SK-N-SH (cell line): ENCODE data around the gene CNTNAP2. TPM values are rescaled to one million over a fixed set of nuclear protein-coding genes. Genes with fewer than 3 reads are reported as not detected.
A peak's percentile ranks its signal among the peaks of the same experiment; 100 is the strongest.

Source experiments
- ELF1 ChIP-seq: IDR thresholded peaks from 2 replicates; pipeline ENCODE4 v1.4.0; 2012
- EP300 ChIP-seq, 2 experiments: IDR thresholded peaks; 2 replicates each; pipeline versions ENCODE4 v1.4.0 to v1.6.1; 2012; ENCODE audit warnings: borderline replicate concordance in 1 of 2, low read depth in 1 of 2, low read length in 1 of 2
- EZH2phosphoT487 ChIP-seq: fragments of 200-600 bp; sonication (generic); IDR thresholded peaks from 2 replicates; pipeline ENCODE4 v1.6.1; 2017; ENCODE audit warnings: low read depth, mixed run types, mild to moderate bottlenecking, antibody characterized with exemption, moderate library complexity, borderline replicate concordance
- FOSL2 ChIP-seq: IDR thresholded peaks from 2 replicates; pipeline ENCODE4 v1.4.0; 2012; ENCODE audit warnings: low read depth, mild to moderate bottlenecking, moderate library complexity, borderline replicate concordance
- FOXM1 ChIP-seq: IDR thresholded peaks from 2 replicates; pipeline ENCODE4 v1.4.0; 2012; ENCODE audit warnings: low read depth, mild to moderate bottlenecking
- GABPA ChIP-seq: IDR thresholded peaks from 2 replicates; pipeline ENCODE4 v1.4.0; 2012; ENCODE audit warnings: low read depth, mild to moderate bottlenecking
- MEF2A ChIP-seq: IDR thresholded peaks from 2 replicates; pipeline ENCODE4 v1.4.0; 2012; ENCODE audit warnings: low read depth, borderline replicate concordance
- NFIC ChIP-seq: IDR thresholded peaks from 2 replicates; pipeline ENCODE4 v1.4.0; 2012; ENCODE audit warnings: borderline replicate concordance
- NRF1 ChIP-seq: IDR thresholded peaks from 2 replicates; pipeline ENCODE4 v1.6.1; 2012; ENCODE audit warnings: low read depth, mild to moderate bottlenecking, low read length
- PBX3 ChIP-seq: IDR thresholded peaks from 2 replicates; pipeline ENCODE4; 2012
- POLR2AphosphoS5 ChIP-seq: IDR thresholded peaks from 2 replicates; pipeline ENCODE4 v1.6.1; 2012; ENCODE audit warnings: low read depth, low read length
- RAD21 ChIP-seq: IDR thresholded peaks from 2 replicates; pipeline ENCODE4 v1.6.1; 2012; ENCODE audit warnings: mild to moderate bottlenecking, low read length
- RFX5 ChIP-seq: IDR thresholded peaks from 2 replicates; pipeline ENCODE4 v1.6.1; 2012; ENCODE audit warnings: mild to moderate bottlenecking, improper control_type of control experiment, low read length
- RXRA ChIP-seq: IDR thresholded peaks from 2 replicates; pipeline ENCODE4 v1.4.0; 2012; ENCODE audit warnings: low read depth, mild to moderate bottlenecking, borderline replicate concordance
- SIN3A ChIP-seq: IDR thresholded peaks from 2 replicates; pipeline ENCODE4 v1.6.1; 2012; ENCODE audit warnings: low read depth, mild to moderate bottlenecking, low read length, moderate library complexity, borderline replicate concordance
- SMC3 ChIP-seq: IDR thresholded peaks from 2 replicates; pipeline ENCODE4 v1.6.1; 2012; ENCODE audit warnings: low read depth, low read length, improper control_type of control experiment
- TAF1 ChIP-seq: IDR thresholded peaks from 2 replicates; pipeline ENCODE4 v1.6.1; 2012; ENCODE audit warnings: low read depth, mild to moderate bottlenecking, low read length, moderate library complexity, borderline replicate concordance
- TCF12 ChIP-seq: IDR thresholded peaks from 2 replicates; pipeline ENCODE4 v1.4.0; 2012
- YY1 ChIP-seq: IDR thresholded peaks from 2 replicates; pipeline ENCODE4 v1.4.0; 2012; ENCODE audit warnings: low read depth, mild to moderate bottlenecking
- polyA plus RNA-seq, 3 experiments: library from polyadenylated mRNA; depleted of rRNA; stranded (reverse); fragments of >200 nt; gene quantifications; 2 replicates each; pipeline ENCODE4 v1.2.3, GENCODE V29; 2012
- TF ChIP-seq, protein P1 (sequence below): IDR thresholded peaks from 2 replicates; pipeline ENCODE4 v1.6.1; 2012; ENCODE audit warnings: mild to moderate bottlenecking, low read depth, low read length, moderate library complexity
- TF ChIP-seq, protein P2 (sequence below): fragments of 200-600 bp; sonication (generic); IDR thresholded peaks from 2 replicates; pipeline ENCODE4 v1.6.1; 2017; ENCODE audit warnings: antibody characterized with exemption, mild to moderate bottlenecking, moderate library complexity

Gene CNTNAP2
- polyA plus RNA-seq, 1 of the 3 experiments (the other 2 are of a cell fraction): 3.4 TPM

- TF ChIP-seq, protein P1, sequence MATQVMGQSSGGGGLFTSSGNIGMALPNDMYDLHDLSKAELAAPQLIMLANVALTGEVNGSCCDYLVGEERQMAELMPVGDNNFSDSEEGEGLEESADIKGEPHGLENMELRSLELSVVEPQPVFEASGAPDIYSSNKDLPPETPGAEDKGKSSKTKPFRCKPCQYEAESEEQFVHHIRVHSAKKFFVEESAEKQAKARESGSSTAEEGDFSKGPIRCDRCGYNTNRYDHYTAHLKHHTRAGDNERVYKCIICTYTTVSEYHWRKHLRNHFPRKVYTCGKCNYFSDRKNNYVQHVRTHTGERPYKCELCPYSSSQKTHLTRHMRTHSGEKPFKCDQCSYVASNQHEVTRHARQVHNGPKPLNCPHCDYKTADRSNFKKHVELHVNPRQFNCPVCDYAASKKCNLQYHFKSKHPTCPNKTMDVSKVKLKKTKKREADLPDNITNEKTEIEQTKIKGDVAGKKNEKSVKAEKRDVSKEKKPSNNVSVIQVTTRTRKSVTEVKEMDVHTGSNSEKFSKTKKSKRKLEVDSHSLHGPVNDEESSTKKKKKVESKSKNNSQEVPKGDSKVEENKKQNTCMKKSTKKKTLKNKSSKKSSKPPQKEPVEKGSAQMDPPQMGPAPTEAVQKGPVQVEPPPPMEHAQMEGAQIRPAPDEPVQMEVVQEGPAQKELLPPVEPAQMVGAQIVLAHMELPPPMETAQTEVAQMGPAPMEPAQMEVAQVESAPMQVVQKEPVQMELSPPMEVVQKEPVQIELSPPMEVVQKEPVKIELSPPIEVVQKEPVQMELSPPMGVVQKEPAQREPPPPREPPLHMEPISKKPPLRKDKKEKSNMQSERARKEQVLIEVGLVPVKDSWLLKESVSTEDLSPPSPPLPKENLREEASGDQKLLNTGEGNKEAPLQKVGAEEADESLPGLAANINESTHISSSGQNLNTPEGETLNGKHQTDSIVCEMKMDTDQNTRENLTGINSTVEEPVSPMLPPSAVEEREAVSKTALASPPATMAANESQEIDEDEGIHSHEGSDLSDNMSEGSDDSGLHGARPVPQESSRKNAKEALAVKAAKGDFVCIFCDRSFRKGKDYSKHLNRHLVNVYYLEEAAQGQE: no peak
- TF ChIP-seq EP300 (IDR thresholded peaks at IDR 0.05; ENCODE audit: borderline replicate concordance in 1 of 2, low read depth in 1 of 2, low read length in 1 of 2): peak in 1 of 2 experiments; percentile 87; a peak in 2 of 4 replicates
- TF ChIP-seq ELF1: no peak
- no peak for TF ChIP-seq NRF1
- no peak for TF ChIP-seq EZH2phosphoT487
- no peak for TF ChIP-seq FOSL2
- TF ChIP-seq MEF2A: no peak
- TF ChIP-seq GABPA: no peak
- no peak for TF ChIP-seq SIN3A
- no peak for TF ChIP-seq RXRA
- 0 out of 2 replicates have a peak, but pooled peaks have one; percentile 18 for TF ChIP-seq TCF12
- no peak for TF ChIP-seq POLR2AphosphoS5
- peak; percentile 68; the same call in 1 of the 2 replicates for TF ChIP-seq RFX5
- peak; percentile 99 for TF ChIP-seq SMC3
- 0 out of 2 replicates have a peak, but pooled peaks have one; percentile 7 for TF ChIP-seq NFIC
- no peak for TF ChIP-seq FOXM1
- peak; percentile 100 for TF ChIP-seq RAD21
- no peak for TF ChIP-seq PBX3
- no peak for TF ChIP-seq YY1
- no peak for TF ChIP-seq TAF1
- TF ChIP-seq, protein P2, sequence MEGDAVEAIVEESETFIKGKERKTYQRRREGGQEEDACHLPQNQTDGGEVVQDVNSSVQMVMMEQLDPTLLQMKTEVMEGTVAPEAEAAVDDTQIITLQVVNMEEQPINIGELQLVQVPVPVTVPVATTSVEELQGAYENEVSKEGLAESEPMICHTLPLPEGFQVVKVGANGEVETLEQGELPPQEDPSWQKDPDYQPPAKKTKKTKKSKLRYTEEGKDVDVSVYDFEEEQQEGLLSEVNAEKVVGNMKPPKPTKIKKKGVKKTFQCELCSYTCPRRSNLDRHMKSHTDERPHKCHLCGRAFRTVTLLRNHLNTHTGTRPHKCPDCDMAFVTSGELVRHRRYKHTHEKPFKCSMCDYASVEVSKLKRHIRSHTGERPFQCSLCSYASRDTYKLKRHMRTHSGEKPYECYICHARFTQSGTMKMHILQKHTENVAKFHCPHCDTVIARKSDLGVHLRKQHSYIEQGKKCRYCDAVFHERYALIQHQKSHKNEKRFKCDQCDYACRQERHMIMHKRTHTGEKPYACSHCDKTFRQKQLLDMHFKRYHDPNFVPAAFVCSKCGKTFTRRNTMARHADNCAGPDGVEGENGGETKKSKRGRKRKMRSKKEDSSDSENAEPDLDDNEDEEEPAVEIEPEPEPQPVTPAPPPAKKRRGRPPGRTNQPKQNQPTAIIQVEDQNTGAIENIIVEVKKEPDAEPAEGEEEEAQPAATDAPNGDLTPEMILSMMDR: peak; percentile 98
These were observed 1967.5 kb downstream of the CNTNAP2 start (continued) for GRCh38 chr7:148084138-148084537.
